Measurements from ENCODE around the gene KIF24. TPM values are rescaled to one million over a fixed set of nuclear protein-coding genes. Genes with fewer than 3 reads are reported as not detected.
"Not testable (repeated sequence)": the region's sequence is repeated elsewhere in the genome, so short reads cannot be mapped to it uniquely, and the experiment has no call there.

KIF24 gene
- total and polyA plus RNA-seq, 8 donors = 0.29 to 5.8 (median 1.5) TPM

- Histone ChIP-seq H3K9me3 (no peaks in the 10 kb centered on the region), H3K36me3 (peaks cover 7 to 34% (median 13%) of the 10 kb centered on the region in 4 donors), H3K4me1 (peaks cover 0 to 9% (median 4%) of the 10 kb centered on the region in 4 donors), H3K27me3 (no peaks in the 10 kb centered on the region), H3K4me3 (no peak overlapping the region), H3K27ac (no peak overlapping the region)
- WGBS, 5 donors = 34 to 62% (median 53%) methylated on average over 2 of the region's 2 CpGs
- intact Hi-C loops (cut with DNase I; ENCODE audit: low total_unique reads) = no loop called here
- no peak for DNase-seq
- TF ChIP-seq POLR2A (IDR thresholded peaks at IDR 0.05) (no peak), POLR2AphosphoS5 (IDR thresholded peaks at IDR 0.05) (no peak), EP300 (IDR thresholded peaks at IDR 0.05) (no peak)
- TF ChIP-seq, protein P1, sequence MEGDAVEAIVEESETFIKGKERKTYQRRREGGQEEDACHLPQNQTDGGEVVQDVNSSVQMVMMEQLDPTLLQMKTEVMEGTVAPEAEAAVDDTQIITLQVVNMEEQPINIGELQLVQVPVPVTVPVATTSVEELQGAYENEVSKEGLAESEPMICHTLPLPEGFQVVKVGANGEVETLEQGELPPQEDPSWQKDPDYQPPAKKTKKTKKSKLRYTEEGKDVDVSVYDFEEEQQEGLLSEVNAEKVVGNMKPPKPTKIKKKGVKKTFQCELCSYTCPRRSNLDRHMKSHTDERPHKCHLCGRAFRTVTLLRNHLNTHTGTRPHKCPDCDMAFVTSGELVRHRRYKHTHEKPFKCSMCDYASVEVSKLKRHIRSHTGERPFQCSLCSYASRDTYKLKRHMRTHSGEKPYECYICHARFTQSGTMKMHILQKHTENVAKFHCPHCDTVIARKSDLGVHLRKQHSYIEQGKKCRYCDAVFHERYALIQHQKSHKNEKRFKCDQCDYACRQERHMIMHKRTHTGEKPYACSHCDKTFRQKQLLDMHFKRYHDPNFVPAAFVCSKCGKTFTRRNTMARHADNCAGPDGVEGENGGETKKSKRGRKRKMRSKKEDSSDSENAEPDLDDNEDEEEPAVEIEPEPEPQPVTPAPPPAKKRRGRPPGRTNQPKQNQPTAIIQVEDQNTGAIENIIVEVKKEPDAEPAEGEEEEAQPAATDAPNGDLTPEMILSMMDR (IDR thresholded peaks at IDR 0.05) = no peak
These were observed 36.2 kb upstream of the KIF24 start for GRCh38 chr9:34365282-34365681.

GRCh38 chr9:34363619-34364351 is 34.7 kb upstream of the KIF24 start:
- 61 to 69% (median 64%) methylated on average over 13 of the region's 13 CpGs for WGBS, 5 donors
- TF ChIP-seq POLR2A (IDR thresholded peaks at IDR 0.05) = no peak
- TF ChIP-seq POLR2AphosphoS5 (IDR thresholded peaks at IDR 0.05) = no peak
- no peak for TF ChIP-seq EP300 (IDR thresholded peaks at IDR 0.05)
- TF ChIP-seq, protein P1 (IDR thresholded peaks at IDR 0.05) = no peak
- H3K27me3 ChIP-seq = no peaks in the 10 kb centered on the region
- intact Hi-C loops (cut with DNase I; ENCODE audit: low total_unique reads) = no loop called here
- peak overlapping the region in 3 of 5 donors; percentile 5 to 36 (median 13) for H3K27ac ChIP-seq
- H3K4me1 ChIP-seq = no peaks in the 10 kb centered on the region
- H3K36me3 ChIP-seq = peaks cover 0 to 19% (median 5%) of the 10 kb centered on the region in 4 donors
- no peak overlapping the region for H3K4me3 ChIP-seq
- H3K9me3 ChIP-seq = no peaks in the 10 kb centered on the region
- peak in 1 of 2 donors; percentile 67 for DNase-seq

GRCh38 chr9:34362614-34363214 is 33.6 kb upstream of the KIF24 start:
- Histone ChIP-seq H3K4me3 (no peak overlapping the region), H3K27me3 (no peaks in the 10 kb centered on the region), H3K9me3 (no peaks in the 10 kb centered on the region), H3K27ac (no peak overlapping the region), H3K36me3 (peaks cover 0 to 8% (median 3%) of the 10 kb centered on the region in 4 donors), H3K4me1 (no peaks in the 10 kb centered on the region)
- 62 to 85% (median 76%) methylated on average over 4 of the region's 4 CpGs for WGBS, 5 donors
- TF ChIP-seq EP300 (IDR thresholded peaks at IDR 0.05) = no peak
- TF ChIP-seq POLR2AphosphoS5 (IDR thresholded peaks at IDR 0.05) = no peak
- TF ChIP-seq, protein P1 (IDR thresholded peaks at IDR 0.05) = no peak
- TF ChIP-seq POLR2A (IDR thresholded peaks at IDR 0.05) = no peak
- peak in 1 of 2 donors; percentile 10 for DNase-seq
- intact Hi-C loops (cut with DNase I; ENCODE audit: low total_unique reads) = no loop called here

DNA sequence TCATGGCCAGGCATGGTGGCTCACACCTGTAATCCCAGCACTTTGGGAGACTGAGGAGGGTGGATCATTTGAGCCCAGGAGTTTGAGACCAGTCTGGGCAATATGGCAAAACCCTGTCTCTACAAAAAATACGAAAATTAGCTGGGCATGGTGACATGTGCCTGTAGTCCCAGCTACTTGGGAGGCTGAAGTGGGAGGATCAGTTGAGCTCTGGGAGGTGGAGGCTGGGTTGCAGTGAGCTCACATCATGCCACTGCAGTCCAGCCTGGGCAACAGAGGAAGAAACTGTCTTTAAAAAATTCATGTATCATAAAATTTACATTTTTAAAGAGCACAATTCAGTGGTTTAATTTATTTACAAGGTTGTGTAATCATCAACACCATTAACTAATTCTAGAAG is 23.9 kb upstream of the KIF24 start:
- H3K27me3 ChIP-seq; H3K36me3 ChIP-seq; intact Hi-C loops (cut with DNase I; ENCODE audit: low total_unique reads); DNase-seq: not testable (repeated sequence)
- H3K9me3 ChIP-seq = peaks cover 0 to 11% (median 0%) of the 10 kb centered on the region in 4 donors
- WGBS, 5 donors = 72 to 91% (median 75%) methylated on average over 1 of the region's 1 CpG
- H3K4me3 ChIP-seq = peak overlapping the region in 2 of 4 donors; percentile 6 to 30
- peaks cover 0 to 27% (median under 1%) of the 10 kb centered on the region in 4 donors for H3K4me1 ChIP-seq
- H3K27ac ChIP-seq = peak overlapping the region; percentile 66 to 90 (median 77)
